HepG2 (cell line): ENCODE results near the gene NOX3. TPM values are rescaled to one million over a fixed set of nuclear protein-coding genes. Genes with fewer than 3 reads are reported as not detected.

Source experiments
- ARNTL ChIP-seq: sonication (generic); formaldehyde crosslinking; IDR thresholded peaks from 2 replicates; pipeline ENCODE4 v1.4.0; 2020; ENCODE audit warnings: mild to moderate bottlenecking, missing genetic modification reagents
- ATRX ChIP-seq: sonication (generic); formaldehyde crosslinking; IDR thresholded peaks from 2 replicates; pipeline ENCODE4 v1.4.0; 2020; ENCODE audit warnings: missing genetic modification reagents, borderline replicate concordance
- FOXP1 ChIP-seq, 2 experiments: fragments of 450-650 bp in 1 of 2; IDR thresholded peaks; 2 replicates each; pipeline ENCODE4 v1.6.1; 2017 to 2018; ENCODE audit warnings: antibody characterized with exemption in 1 of 2
- GATAD2A ChIP-seq: IDR thresholded peaks from 2 replicates; pipeline ENCODE4 v1.6.1; 2016
- GZF1 ChIP-seq: sonication (generic); formaldehyde crosslinking; IDR thresholded peaks from 2 replicates; pipeline ENCODE4 v1.5.1; 2020; ENCODE audit warnings: mild to moderate bottlenecking, missing genetic modification reagents
- HES4 ChIP-seq: sonication (generic); formaldehyde crosslinking; IDR thresholded peaks from 2 replicates; pipeline ENCODE4 v1.9.0; 2021; ENCODE audit warnings: mild to moderate bottlenecking, missing genetic modification reagents, borderline replicate concordance
- HMG20A ChIP-seq: IDR thresholded peaks from 2 replicates; pipeline ENCODE4 v1.6.1; 2016; ENCODE audit warnings: borderline replicate concordance
- HNF4G ChIP-seq, 2 experiments: sonication (generic) in 1 of 2; formaldehyde crosslinking in 1 of 2; IDR thresholded peaks; 2 replicates each; pipeline versions ENCODE4 v1.4.0 to v1.6.1; 2011 to 2020; ENCODE audit warnings: borderline replicate concordance in 2 of 2, low read depth in 2 of 2, mild to moderate bottlenecking in 2 of 2, low read length in 1 of 2, missing genetic modification reagents in 1 of 2, moderate library complexity in 1 of 2
- HOXA7 ChIP-seq: sonication (generic); formaldehyde crosslinking; IDR thresholded peaks from 2 replicates; pipeline ENCODE4 v1.8.1; 2022; ENCODE audit warnings: mild to moderate bottlenecking, missing genetic modification reagents, moderate library complexity
- KDM6A ChIP-seq: IDR thresholded peaks from 2 replicates; pipeline ENCODE4 v1.6.1; 2016; ENCODE audit warnings: low read depth
- MATR3 ChIP-seq: sonication (generic); formaldehyde crosslinking; IDR thresholded peaks from 2 replicates; pipeline ENCODE4 v1.4.0; 2020; ENCODE audit warnings: missing genetic modification reagents
- MEIS2 ChIP-seq: sonication (generic); formaldehyde crosslinking; IDR thresholded peaks from 2 replicates; pipeline ENCODE4 v1.9.0; 2021; ENCODE audit warnings: mild to moderate bottlenecking, missing genetic modification reagents
- NFIC ChIP-seq: IDR thresholded peaks from 2 replicates; pipeline ENCODE4 v1.6.1; 2012; ENCODE audit warnings: mild to moderate bottlenecking, low read length, inconsistent platforms
- PHF8 ChIP-seq: sonication (generic); formaldehyde crosslinking; IDR thresholded peaks from 2 replicates; pipeline ENCODE4 v1.5.0; 2020; ENCODE audit warnings: missing genetic modification reagents
- SNAPC2 ChIP-seq: sonication (generic); formaldehyde crosslinking; IDR thresholded peaks from 2 replicates; pipeline ENCODE4 v1.8.1; 2022; ENCODE audit warnings: mild to moderate bottlenecking, missing genetic modification reagents
- TP53 ChIP-seq: sonication (generic); formaldehyde crosslinking; conservative IDR thresholded peaks from 2 replicates; pipeline ENCODE4 v1.4.0; 2020; ENCODE audit warnings: missing genetic modification reagents
- ZBTB26 ChIP-seq: IDR thresholded peaks from 2 replicates; pipeline ENCODE4 v1.6.1; 2016; ENCODE audit warnings: missing compliant biosample characterization, missing genetic modification reagents, borderline replicate concordance
- ZNF20 ChIP-seq: sonication (generic); formaldehyde crosslinking; IDR thresholded peaks from 2 replicates; pipeline ENCODE4 v1.4.0; 2020; ENCODE audit warnings: mild to moderate bottlenecking, moderate library complexity, missing genetic modification reagents
- ZNF274 ChIP-seq: sonication (generic); formaldehyde crosslinking; IDR thresholded peaks from 2 replicates; pipeline ENCODE4 v1.5.1; 2020; ENCODE audit warnings: mild to moderate bottlenecking, missing genetic modification reagents
- ZNF530 ChIP-seq: sonication (generic); formaldehyde crosslinking; IDR thresholded peaks from 2 replicates; pipeline ENCODE4 v1.5.0; 2020; ENCODE audit warnings: low read depth, mild to moderate bottlenecking, missing genetic modification reagents
- ZNF574 ChIP-seq: sonication (generic); formaldehyde crosslinking; IDR thresholded peaks from 2 replicates; pipeline ENCODE4 v1.4.0; 2020; ENCODE audit warnings: missing genetic modification reagents
- ZNF607 ChIP-seq: sonication (generic); formaldehyde crosslinking; IDR thresholded peaks from 2 replicates; pipeline ENCODE4 v1.5.1; 2020; ENCODE audit warnings: missing genetic modification reagents, mild to moderate bottlenecking, borderline replicate concordance
- polyA plus RNA-seq, 8 experiments: library from polyadenylated mRNA; depleted of rRNA in 3 of 8; stranded (reverse) in 7 of 8; unstranded in 1 of 8; fragments of >200 nt; fragmentation: Illumina TruSeq in 4 of 8; extraction: Trizol in 4 of 8; gene quantifications; 2 replicates each; pipeline versions ENCODE4 v1.2.1 to v1.2.3, GENCODE V29; 2011 to 2016; ENCODE audit warnings: low read depth in 4 of 8, missing spikeins in 1 of 8, mixed read lengths in 1 of 8; ENCODE audit not compliant: insufficient read depth in 1 of 8
- total RNA-seq, 5 experiments: library from RNA; depleted of rRNA; stranded (reverse); fragments of >200 nt; fragmentation: Illumina TruSeq; extraction: Trizol; gene quantifications; 2 replicates each; pipeline ENCODE4 v1.2.3, GENCODE V29; 2016; ENCODE audit warnings: low read depth in 1 of 5
- TF ChIP-seq, protein P1 (sequence below): sonication (generic); formaldehyde crosslinking; IDR thresholded peaks from 2 replicates; pipeline ENCODE4 v1.8.1; 2023; ENCODE audit warnings: mild to moderate bottlenecking, missing genetic modification reagents
- TF ChIP-seq, protein P2 (sequence below): IDR thresholded peaks from 2 replicates; pipeline ENCODE4 v1.6.1; 2016

The NOX3 gene
- total and polyA plus RNA-seq, 2 of the 13 experiments (the other 11 are each of a cell fraction or from before 2014, with no cell fraction given) = 0.09 to 0.18 TPM

- TF ChIP-seq HES4 (CRISPR knock-in tag) = no peak
- peak; percentile 60 for TF ChIP-seq ZNF574 (CRISPR knock-in tag)
- peak; percentile 63; the same call in 1 of the 2 replicates for TF ChIP-seq HNF4G (IDR thresholded peaks at IDR 0.05; ENCODE audit: borderline replicate concordance, low read depth, low read length)
- no peak for TF ChIP-seq HNF4G (CRISPR knock-in tag; IDR thresholded peaks at IDR 0.05; ENCODE audit: borderline replicate concordance, low read depth)
- TF ChIP-seq MEIS2 (CRISPR knock-in tag) = peak; percentile 83; the same call in 1 of the 2 replicates
- no peak for TF ChIP-seq KDM6A (CRISPR knock-in tag)
- peak; percentile 95 for TF ChIP-seq HMG20A (CRISPR knock-in tag)
- no peak for TF ChIP-seq ATRX
- no peak for TF ChIP-seq HOXA7 (CRISPR knock-in tag)
- peak; percentile 45; the same call in 1 of the 2 replicates for TF ChIP-seq ZBTB26
- no peak for TF ChIP-seq ZNF274 (CRISPR knock-in tag)
- peak; percentile 99 for TF ChIP-seq GATAD2A
- no peak for TF ChIP-seq ZNF530
- 0 out of 2 replicates have a peak, but pooled peaks have one; percentile 58 for TF ChIP-seq GZF1 (CRISPR knock-in tag)
- 0 out of 2 replicates have a peak, but pooled peaks have one; percentile 25 for TF ChIP-seq TP53 (CRISPR knock-in tag)
- no peak for TF ChIP-seq ZNF20 (CRISPR knock-in tag)
- TF ChIP-seq, protein P1, sequence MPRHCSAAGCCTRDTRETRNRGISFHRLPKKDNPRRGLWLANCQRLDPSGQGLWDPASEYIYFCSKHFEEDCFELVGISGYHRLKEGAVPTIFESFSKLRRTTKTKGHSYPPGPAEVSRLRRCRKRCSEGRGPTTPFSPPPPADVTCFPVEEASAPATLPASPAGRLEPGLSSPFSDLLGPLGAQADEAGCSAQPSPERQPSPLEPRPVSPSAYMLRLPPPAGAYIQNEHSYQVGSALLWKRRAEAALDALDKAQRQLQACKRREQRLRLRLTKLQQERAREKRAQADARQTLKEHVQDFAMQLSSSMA (CRISPR knock-in tag) = no peak
- 0 out of 2 replicates have a peak, but pooled peaks have one; percentile 59 for TF ChIP-seq ARNTL (CRISPR knock-in tag)
- no peak for TF ChIP-seq ZNF607
- no peak for TF ChIP-seq PHF8
- peak; percentile 95 for TF ChIP-seq NFIC
- TF ChIP-seq FOXP1 (IDR thresholded peaks at IDR 0.05) = peak; percentile 56; the same call in 1 of the 2 replicates
- TF ChIP-seq FOXP1 (CRISPR knock-in tag; IDR thresholded peaks at IDR 0.05) = peak; percentile 80; the same call in 1 of the 2 replicates
- TF ChIP-seq SNAPC2 (CRISPR knock-in tag) = 0 out of 2 replicates have a peak, but pooled peaks have one; percentile 36
- TF ChIP-seq, protein P2, sequence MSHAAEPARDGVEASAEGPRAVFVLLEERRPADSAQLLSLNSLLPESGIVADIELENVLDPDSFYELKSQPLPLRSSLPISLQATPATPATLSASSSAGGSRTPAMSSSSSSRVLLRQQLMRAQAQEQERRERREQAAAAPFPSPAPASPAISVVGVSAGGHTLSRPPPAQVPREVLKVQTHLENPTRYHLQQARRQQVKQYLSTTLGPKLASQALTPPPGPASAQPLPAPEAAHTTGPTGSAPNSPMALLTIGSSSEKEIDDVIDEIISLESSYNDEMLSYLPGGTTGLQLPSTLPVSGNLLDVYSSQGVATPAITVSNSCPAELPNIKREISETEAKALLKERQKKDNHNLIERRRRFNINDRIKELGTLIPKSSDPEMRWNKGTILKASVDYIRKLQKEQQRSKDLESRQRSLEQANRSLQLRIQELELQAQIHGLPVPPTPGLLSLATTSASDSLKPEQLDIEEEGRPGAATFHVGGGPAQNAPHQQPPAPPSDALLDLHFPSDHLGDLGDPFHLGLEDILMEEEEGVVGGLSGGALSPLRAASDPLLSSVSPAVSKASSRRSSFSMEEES (CRISPR knock-in tag) = peak; percentile 94
- TF ChIP-seq MATR3 (CRISPR knock-in tag) = no peak
Measured at GRCh38 chr6:155444120-155444917, 11.3 kb downstream of the NOX3 start (continued).
